Pancreas (tissue), 10 donors: ENCODE data around the gene UBE2D3. TPM values are rescaled to one million over a fixed set of nuclear protein-coding genes. Genes with fewer than 3 reads are reported as not detected.
"Not testable (repeated sequence)": the region's sequence is repeated elsewhere in the genome, so short reads cannot be mapped to it uniquely, and the experiment has no call there.

Experiments
- ATAC-seq, 4 donors: fragments of 200-7000 bp; cut with Tn5 transposase; one replicate each; pipeline versions ENCODE4 v1.8.0 to v1.9.1; 2020; ENCODE audit warnings: mild to moderate bottlenecking in 4 of 4, moderate library complexity in 4 of 4
- DNase-seq, 6 donors: peaks; one replicate each; pipeline ENCODE4 v3.0.0-alpha.2; 2020
- FAIRE-seq: peaks from 2 replicates; lab custom pipeline; 2012; peaks lifted over from hg19 to GRCh38; lab: Jason Lieb, UNC
- H3K27ac ChIP-seq, 4 donors: fragments of 200-600 bp; sonication (generic); 1 replicate in 3 of 4; 2 replicates in 1 of 4; pipeline versions ENCODE4 v1.5.0 to v1.8.0; 2020
- H3K27me3 ChIP-seq, 4 donors: fragments of 200-600 bp; one replicate each; pipeline ENCODE4 v1.8.0; 2021
- H3K36me3 ChIP-seq, 3 donors: fragments of 200-600 bp; sonication (generic) in 1 of 3; one replicate each; pipeline versions ENCODE4 v1.5.0 to v1.8.0; 2020 to 2021
- H3K4me1 ChIP-seq, 3 donors: fragments of 200-600 bp; one replicate each; pipeline ENCODE4 v1.8.0; 2021
- H3K4me3 ChIP-seq, 4 donors: fragments of 200-600 bp; sonication (generic) in 2 of 4; one replicate each; pipeline versions ENCODE4 v1.5.0 to v1.8.0; 2020 to 2021
- H3K9me3 ChIP-seq, 4 donors: fragments of 200-600 bp; one replicate each; pipeline ENCODE4 v1.8.0; 2021
- WGBS, 2 donors: extraction: QIAGEN DNeasy Blood & Tissue Kit; methylation state at CpG; one replicate each; pipeline ENCODE4 v1.1.7; 2013; 5-methylcytosine and 5-hydroxymethylcytosine counted together
- intact Hi-C, 3 donors: fragments of 100-400 bp; cut with DNase I; formaldehyde crosslinking; loops; one replicate each; pipeline versions ENCODE4 v1.11.1 to v1.14.2; 2022
- polyA plus RNA-seq, 2 donors: library from polyadenylated mRNA; stranded (reverse); fragments of 200-250 nt; gene quantifications; one replicate each; pipeline ENCODE4 v1.2.3, GENCODE V29; 2013
- total RNA-seq, 6 donors: library from RNA; stranded (reverse); fragmentation: NEBNext Ultra II Directional in 4 of 6; extraction: Animal tissue kit (Norgen Biotek cat#: 25700) in 4 of 6; gene quantifications; one replicate each; pipeline versions ENCODE4 v1.2.1 to v1.2.4, GENCODE V29; 2021 to 2023
- TF ChIP-seq, protein P1 (sequence below), 4 donors: fragments of 200-600 bp; sonication (generic) in 3 of 4; IDR thresholded peaks; one replicate each; pipeline versions ENCODE4 v1.5.0 to v1.8.0; 2021; ENCODE audit warnings: antibody characterized with exemption in 4 of 4
- donor health status: healthy with polysubstance abuse.
- donor health status: DM: no; HTN: no; CAD: no; lungs with moderate emphysema.
- donor health status: DM: no; HTN: no; CAD: no.
- donor health status: control.
- donor health status: control.
- donor health status: Bipolar disorder and iron deficiency.
- donor health status: DM: yes; HTN: yes; CAD: no.
- donor health status: DM: no; HTN: no; CAD: no.
- donor health status: DM: no; HTN: no; CAD: no.
- donor health status: DM: yes; HTN: yes; CAD: no.

Gene UBE2D3
- total and polyA plus RNA-seq, 8 donors, result 90.6 to 141 (median 130) TPM

DNA sequence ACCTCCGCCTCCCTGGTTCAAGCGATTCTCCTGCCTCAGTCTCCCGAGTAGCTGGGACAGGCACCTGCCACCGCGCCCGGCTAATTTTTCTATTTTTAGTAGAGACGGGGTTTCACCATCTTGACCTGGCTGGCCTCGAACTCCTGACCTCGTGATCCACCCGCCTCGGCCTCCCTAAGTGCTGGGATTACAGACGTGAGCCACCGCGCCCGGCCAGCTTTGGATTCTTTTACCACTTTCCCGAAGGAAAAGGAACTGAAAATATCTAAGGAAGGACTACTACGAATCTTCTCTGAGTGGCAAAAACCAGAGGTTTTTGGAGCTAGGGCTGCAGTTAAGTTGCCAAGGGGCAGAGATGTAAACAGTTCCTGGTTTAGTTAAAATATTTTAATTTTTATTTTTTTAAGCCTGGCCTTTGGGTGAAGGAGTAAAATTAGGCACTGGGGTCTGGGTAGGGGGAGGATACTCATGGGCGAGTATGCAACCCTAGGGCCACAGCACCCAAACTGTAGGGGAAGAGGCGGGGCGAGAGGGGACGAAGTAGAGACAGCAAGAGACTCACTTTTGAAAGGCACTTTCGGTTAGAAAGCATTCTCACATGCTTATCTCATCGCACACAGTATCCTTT, 40.9 kb upstream of the UBE2D3 start:
- DNase-seq (peak in 1 of 6 donors; percentile 21), ATAC-seq (peak; percentile 35 to 68 (median 54)), FAIRE-seq (no peak)
- Histone ChIP-seq H3K27ac (peak overlapping the region; percentile 86 to 98 (median 94)), H3K4me1 (peaks cover 0 to 16% (median 14%) of the 10 kb centered on the region in 3 donors), H3K27me3 (no peaks in the 10 kb centered on the region), H3K9me3 (no peaks in the 10 kb centered on the region), H3K4me3 (peak overlapping the region; percentile 53 to 74 (median 58)), H3K36me3 (no peaks in the 10 kb centered on the region)
- intact Hi-C loops, result no loop called here
- 5 to 8% methylated on average over 23 of the region's 23 CpGs for WGBS, 2 donors
- TF ChIP-seq, protein P1, sequence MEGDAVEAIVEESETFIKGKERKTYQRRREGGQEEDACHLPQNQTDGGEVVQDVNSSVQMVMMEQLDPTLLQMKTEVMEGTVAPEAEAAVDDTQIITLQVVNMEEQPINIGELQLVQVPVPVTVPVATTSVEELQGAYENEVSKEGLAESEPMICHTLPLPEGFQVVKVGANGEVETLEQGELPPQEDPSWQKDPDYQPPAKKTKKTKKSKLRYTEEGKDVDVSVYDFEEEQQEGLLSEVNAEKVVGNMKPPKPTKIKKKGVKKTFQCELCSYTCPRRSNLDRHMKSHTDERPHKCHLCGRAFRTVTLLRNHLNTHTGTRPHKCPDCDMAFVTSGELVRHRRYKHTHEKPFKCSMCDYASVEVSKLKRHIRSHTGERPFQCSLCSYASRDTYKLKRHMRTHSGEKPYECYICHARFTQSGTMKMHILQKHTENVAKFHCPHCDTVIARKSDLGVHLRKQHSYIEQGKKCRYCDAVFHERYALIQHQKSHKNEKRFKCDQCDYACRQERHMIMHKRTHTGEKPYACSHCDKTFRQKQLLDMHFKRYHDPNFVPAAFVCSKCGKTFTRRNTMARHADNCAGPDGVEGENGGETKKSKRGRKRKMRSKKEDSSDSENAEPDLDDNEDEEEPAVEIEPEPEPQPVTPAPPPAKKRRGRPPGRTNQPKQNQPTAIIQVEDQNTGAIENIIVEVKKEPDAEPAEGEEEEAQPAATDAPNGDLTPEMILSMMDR (IDR thresholded peaks at IDR 0.05), result no peak

DNA sequence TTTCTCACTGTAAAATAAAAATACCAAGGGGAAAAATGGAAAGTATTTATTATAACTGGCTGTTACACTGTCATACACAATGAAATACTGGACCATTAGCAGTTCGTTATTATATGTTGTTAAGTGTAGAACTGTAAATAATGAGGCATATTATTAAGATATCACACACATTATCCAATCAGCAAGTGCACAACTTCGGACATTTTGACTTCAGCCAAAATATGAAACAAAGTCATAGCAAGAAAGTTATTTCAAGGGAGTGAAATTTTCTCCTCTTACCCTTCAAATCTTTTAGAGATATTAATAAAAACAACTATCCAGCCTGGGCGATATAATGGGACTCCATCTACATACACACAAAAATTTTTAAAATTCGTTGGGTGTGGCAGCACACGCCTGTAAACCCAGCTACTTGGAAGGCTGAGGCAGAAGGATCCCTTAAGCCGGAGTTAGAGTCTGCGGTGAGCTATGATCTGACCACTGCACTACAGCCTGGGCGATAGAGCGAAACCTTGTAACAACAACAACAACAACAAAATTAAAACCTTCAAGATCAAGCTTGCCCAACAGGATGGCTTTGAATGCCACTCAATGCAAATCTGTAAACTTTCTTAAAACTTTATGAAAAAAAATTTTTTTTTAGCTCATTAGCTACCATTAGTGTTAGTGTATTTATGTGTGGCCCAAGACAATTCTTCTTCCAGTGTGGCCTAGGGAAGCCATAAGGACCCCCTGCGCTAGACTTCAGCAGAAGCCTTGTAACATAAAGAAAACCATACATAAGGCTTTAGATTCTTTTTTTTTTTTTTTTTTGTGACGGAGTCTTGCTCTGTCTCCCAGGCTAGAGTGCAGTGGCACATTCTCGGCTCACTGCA, 40.2 kb upstream of the UBE2D3 start:
- TF ChIP-seq, protein P1 (IDR thresholded peaks at IDR 0.05), result no peak
- Histone ChIP-seq H3K4me1 (peaks cover 0 to 16% (median 14%) of the 10 kb centered on the region in 3 donors), H3K27ac (peak overlapping the region in 3 of 4 donors; percentile 93 to 98 (median 96)), H3K27me3 (no peaks in the 10 kb centered on the region), H3K9me3 (no peaks in the 10 kb centered on the region), H3K36me3 (no peaks in the 10 kb centered on the region), H3K4me3 (peak overlapping the region; percentile 53 to 74 (median 58))
- DNase-seq, result no peak
- FAIRE-seq, result no peak
- intact Hi-C loops, result no loop called here
- 75 to 76% methylated on average over 12 of the region's 12 CpGs for WGBS, 2 donors
- ATAC-seq, result no peak

DNA sequence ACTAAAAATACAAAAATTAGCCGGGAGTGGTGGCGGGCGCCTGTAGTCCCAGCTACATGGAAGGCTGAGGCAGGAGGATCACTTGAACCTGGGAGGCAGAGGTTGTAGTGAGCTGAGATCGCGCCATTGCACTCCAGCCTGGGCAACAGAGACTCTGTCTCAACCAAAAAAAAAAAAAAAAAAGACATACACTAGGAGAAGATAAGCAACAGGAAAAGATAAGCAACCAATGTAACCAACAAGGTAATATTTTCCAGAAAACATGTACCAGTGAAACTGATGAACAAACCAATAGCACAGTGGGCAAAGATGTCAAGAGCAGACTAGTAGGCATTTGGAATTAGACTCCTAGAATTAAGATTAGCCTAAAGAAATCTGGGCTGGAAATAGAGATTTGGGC, 38.0 kb upstream of the UBE2D3 start:
- H3K27me3 ChIP-seq, H3K9me3 ChIP-seq, H3K27ac ChIP-seq, DNase-seq, ATAC-seq, intact Hi-C loops, H3K36me3 ChIP-seq, H3K4me3 ChIP-seq, FAIRE-seq: not testable (repeated sequence)
- 98 to 100% methylated on average over 5 of the region's 5 CpGs for WGBS, 2 donors
- peaks cover 0 to 14% (median under 1%) of the 10 kb centered on the region in 3 donors for H3K4me1 ChIP-seq

DNA sequence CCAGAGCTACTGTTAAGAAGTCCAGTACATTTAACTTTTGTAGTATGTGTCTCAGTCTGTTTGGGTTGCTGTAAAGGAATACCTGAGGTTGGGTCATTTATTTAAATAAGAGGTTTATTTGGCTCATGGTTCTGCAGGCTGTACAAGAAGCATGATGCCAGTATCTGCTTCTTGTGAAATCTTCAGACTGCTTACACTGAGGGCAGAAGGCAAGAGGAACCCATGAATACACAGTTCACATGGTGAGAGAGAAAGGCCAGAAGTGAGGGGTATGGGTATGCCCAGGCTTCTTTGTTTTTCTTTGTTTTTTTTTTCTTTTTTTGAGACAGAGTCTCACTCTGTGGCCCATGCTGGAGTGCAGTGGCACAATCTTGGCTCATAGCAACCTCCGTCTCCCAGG, 35.4 kb upstream of the UBE2D3 start:
- H3K27me3 ChIP-seq, result no peaks in the 10 kb centered on the region
- TF ChIP-seq, protein P1 (IDR thresholded peaks at IDR 0.05), result no peak
- intact Hi-C loops, result no loop called here
- no peak overlapping the region for H3K27ac ChIP-seq
- H3K4me3 ChIP-seq, result no peak overlapping the region
- 98 to 100% methylated on average over 1 of the region's 1 CpG for WGBS, 2 donors
- FAIRE-seq, result no peak
- H3K9me3 ChIP-seq, result no peaks in the 10 kb centered on the region
- DNase-seq, result no peak
- H3K36me3 ChIP-seq, result no peaks in the 10 kb centered on the region
- peaks cover 0 to 7% (median 0%) of the 10 kb centered on the region in 3 donors for H3K4me1 ChIP-seq
- ATAC-seq, result peak in 2 of 4 donors; percentile 52 to 57

DNA sequence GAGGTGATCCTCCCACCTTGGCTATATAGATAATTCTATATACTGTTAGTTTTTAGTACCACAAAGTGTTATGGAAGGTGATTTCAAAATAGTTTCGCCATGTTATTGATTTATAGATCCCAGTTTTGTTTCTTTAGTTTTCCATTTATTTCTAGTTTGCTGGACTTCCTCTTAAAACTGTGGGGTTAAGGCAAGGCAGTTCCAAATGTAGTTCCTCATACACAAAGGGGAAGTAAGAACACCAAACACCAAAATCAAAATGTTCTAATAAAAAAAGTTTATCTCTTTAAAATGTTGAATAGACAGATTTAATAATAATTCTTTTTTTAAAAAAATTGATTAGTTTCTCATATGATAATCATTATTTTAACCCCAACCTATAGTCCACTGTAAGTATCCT, 34.7 kb upstream of the UBE2D3 start:
- 95% methylated on average over 1 of the region's 1 CpG for WGBS, 2 donors
- intact Hi-C loops, result no loop called here
- FAIRE-seq (peak; percentile 67), DNase-seq (no peak), ATAC-seq (peak in 1 of 4 donors; percentile 36)
- Histone ChIP-seq H3K9me3 (no peaks in the 10 kb centered on the region), H3K27me3 (no peaks in the 10 kb centered on the region), H3K36me3 (no peaks in the 10 kb centered on the region), H3K4me1 (peaks cover 0 to under 1% (median 0%) of the 10 kb centered on the region in 3 donors), H3K4me3 (no peak overlapping the region), H3K27ac (no peak overlapping the region)
- TF ChIP-seq, protein P1 (IDR thresholded peaks at IDR 0.05), result no peak
